ENCODE measurements around the gene TRIO. TPM values are rescaled to one million over a fixed set of nuclear protein-coding genes. Genes with fewer than 3 reads are reported as not detected.

Gene TRIO
- total and polyA plus RNA-seq, 2 of the 8 experiments (the other 6 are each of a cell fraction or from before 2014, with no cell fraction given): 35.1 to 69.1 TPM

DNA sequence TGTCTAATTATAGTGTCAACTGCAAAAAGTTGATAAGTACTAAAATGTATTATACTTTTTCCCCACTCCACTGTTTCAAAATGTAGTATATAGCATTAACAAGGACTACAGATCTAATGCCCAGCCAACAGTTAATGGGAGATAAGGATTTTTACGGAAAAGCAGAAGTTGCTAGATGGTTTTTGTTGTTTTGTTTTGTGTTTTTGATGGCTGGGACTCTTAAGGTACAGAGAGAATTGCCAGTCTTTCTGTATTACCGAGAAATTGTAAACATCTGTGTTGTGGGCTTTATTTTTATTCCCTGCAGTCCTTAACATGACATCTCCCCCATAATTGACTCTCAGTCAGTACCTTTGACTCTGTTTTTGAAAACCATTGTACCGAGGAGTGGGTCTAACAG lies 44.0 kb downstream of the TRIO start (continued):
- TF ChIP-seq CEBPB (IDR thresholded peaks at IDR 0.05; ENCODE audit: low read depth, low read length) (no peak), TAF1 (IDR thresholded peaks at IDR 0.05; ENCODE audit: low read depth, low read length) (no peak), NANOG (IDR thresholded peaks at IDR 0.05; ENCODE audit: insufficient read depth, low read depth, low read length, poor library complexity, severe bottlenecking) (no peak), NRF1 (IDR thresholded peaks at IDR 0.05; ENCODE audit: low read depth, low read length) (no peak), ZNF274 (IDR thresholded peaks at IDR 0.05; ENCODE audit: borderline replicate concordance, extremely low read depth, low read length) (no peak)
